Measurements from ENCODE around the gene GNB1L. TPM values are rescaled to one million over a fixed set of nuclear protein-coding genes. Genes with fewer than 3 reads are reported as not detected.

GNB1L gene
- polyA plus RNA-seq, 3 donors = 3.4 to 6.0 (median 4.8) TPM

GRCh38 chr22:19744350-19745006 lies 110.2 kb downstream of the GNB1L start:
- Histone ChIP-seq H3K36me3 (replicated peaks in 1 of 2; ENCODE audit: control insufficient read depth in 1 of 2, insufficient read depth in 2 of 2, low read length in 2 of 2) (no peaks in the 10 kb centered on the region), H3K4me3 (replicated peaks in 1 of 3; ENCODE audit: low read depth in 2 of 3, low read length in 3 of 3) (no peak overlapping the region), H3K79me2 (ENCODE audit: insufficient read depth, low read length) (no peaks in the 10 kb centered on the region), H3K27me3 (ENCODE audit: control insufficient read depth in 2 of 2, insufficient read depth in 2 of 2, low read length in 2 of 2) (peaks cover 0 to 2% of the 10 kb centered on the region in 2 donors), H3K4me2 (replicated peaks; ENCODE audit: extremely low read depth, low read length, poor library complexity, severe bottlenecking) (no peak overlapping the region), H3K9me3 (replicated peaks in 1 of 2; ENCODE audit: control insufficient read depth in 1 of 2, insufficient read depth in 1 of 2, low read length in 2 of 2) (no peaks in the 10 kb centered on the region), H2AFZ (ENCODE audit: insufficient read depth, low read depth, low read length, poor library complexity, severe bottlenecking) (no peak overlapping the region), H3K9ac (ENCODE audit: insufficient read depth, low read length, poor library complexity, severe bottlenecking) (no peak overlapping the region), H3K4me1 (ENCODE audit: control insufficient read depth in 1 of 2, insufficient read depth in 2 of 2, low read length in 2 of 2) (no peaks in the 10 kb centered on the region), H3K27ac (ENCODE audit: low read depth in 1 of 2, low read length in 2 of 2) (no peak overlapping the region), H4K20me1 (ENCODE audit: insufficient read depth, low read length) (no peaks in the 10 kb centered on the region)
- 93% methylated on average over 13 of the region's 13 CpGs for WGBS (ENCODE audit: insufficient coverage)
- TF ChIP-seq CTCF (IDR thresholded peaks at IDR 0.05) = no peak
- intact Hi-C loops (cut with micrococcal nuclease) = no loop called here
- H3K4me1 Mint-ChIP-seq = no peaks in the 10 kb centered on the region
- H3K9me3 Mint-ChIP-seq = peaks cover 0 to 3% (median 0%) of the 10 kb centered on the region in 7 donors
- H3K36me3 Mint-ChIP-seq = no peaks in the 10 kb centered on the region
- no peak overlapping the region for H3K27ac Mint-ChIP-seq
- H3K27me3 Mint-ChIP-seq (ENCODE audit: low read depth in 3 of 3) = peaks cover 4 to 12% (median 7%) of the 10 kb centered on the region in 3 donors
- no peak overlapping the region for H3K4me3 Mint-ChIP-seq
- no peak for DNase-seq

- intact Hi-C loops (cut with micrococcal nuclease) = no loop called here
- Mint-ChIP-seq H3K27me3 (ENCODE audit: low read depth in 3 of 3) (peaks cover 2 to 11% (median 7%) of the 10 kb centered on the region in 3 donors), H3K4me1 (no peaks in the 10 kb centered on the region), H3K36me3 (no peaks in the 10 kb centered on the region), H3K9me3 (peaks cover 0 to 3% (median 0%) of the 10 kb centered on the region in 7 donors), H3K27ac (no peak overlapping the region), H3K4me3 (no peak overlapping the region)
- no peaks in the 10 kb centered on the region for H3K79me2 ChIP-seq (ENCODE audit: insufficient read depth, low read length)
- no peak overlapping the region for H3K9ac ChIP-seq (ENCODE audit: insufficient read depth, low read length, poor library complexity, severe bottlenecking)
- no peak overlapping the region for H3K27ac ChIP-seq (ENCODE audit: low read depth in 1 of 2, low read length in 2 of 2)
- H3K4me2 ChIP-seq (replicated peaks; ENCODE audit: extremely low read depth, low read length, poor library complexity, severe bottlenecking) = no peak overlapping the region
- no peaks in the 10 kb centered on the region for H3K36me3 ChIP-seq (replicated peaks in 1 of 2; ENCODE audit: control insufficient read depth in 1 of 2, insufficient read depth in 2 of 2, low read length in 2 of 2)
- 93% methylated on average over 4 of the region's 4 CpGs for WGBS (ENCODE audit: insufficient coverage)
- no peaks in the 10 kb centered on the region for H3K4me1 ChIP-seq (ENCODE audit: control insufficient read depth in 1 of 2, insufficient read depth in 2 of 2, low read length in 2 of 2)
- TF ChIP-seq CTCF (IDR thresholded peaks at IDR 0.05) = no peak
- H4K20me1 ChIP-seq (ENCODE audit: insufficient read depth, low read length) = no peaks in the 10 kb centered on the region
- no peak for DNase-seq
- no peaks in the 10 kb centered on the region for H3K9me3 ChIP-seq (replicated peaks in 1 of 2; ENCODE audit: control insufficient read depth in 1 of 2, insufficient read depth in 1 of 2, low read length in 2 of 2)
- H3K4me3 ChIP-seq (replicated peaks in 1 of 3; ENCODE audit: low read depth in 2 of 3, low read length in 3 of 3) = no peak overlapping the region
- no peak overlapping the region for H2AFZ ChIP-seq (ENCODE audit: insufficient read depth, low read depth, low read length, poor library complexity, severe bottlenecking)
- H3K27me3 ChIP-seq (ENCODE audit: control insufficient read depth in 2 of 2, insufficient read depth in 2 of 2, low read length in 2 of 2) = no peaks in the 10 kb centered on the region
Observed at GRCh38 chr22:19743651-19744050, 111.0 kb downstream of the GNB1L start.
